ENCODE results near the gene MYBPH.

MYBPH gene

DNA sequence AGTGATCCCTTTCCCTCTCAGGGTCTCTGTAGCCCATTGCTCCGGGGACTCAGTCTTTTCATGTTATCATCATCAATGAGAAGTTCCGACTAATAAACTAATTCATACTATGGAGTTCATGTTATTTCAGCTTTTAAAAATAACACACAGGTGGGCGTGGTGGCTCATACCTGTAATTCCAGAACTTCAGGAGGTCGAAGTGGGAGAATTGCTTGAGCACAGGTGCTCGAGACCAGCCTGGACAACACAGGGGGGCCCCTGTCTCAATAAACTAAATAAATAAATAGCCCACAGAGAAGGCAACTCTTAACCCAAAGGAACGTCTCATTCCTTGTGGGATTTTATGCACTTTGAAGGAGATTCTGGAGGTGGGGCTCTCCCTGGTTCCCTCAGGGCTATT lies 14.5 kb downstream of the MYBPH start:
- POLR2A ChIA-PET: no interaction called here
- CTCF ChIA-PET: interaction anchor here (1.2 to 4.7 kb wide), 2 partner anchors 12 to 106 kb away, joined by 3 to 19 read pairs; no protein-coding TSS in a partner anchor

DNA sequence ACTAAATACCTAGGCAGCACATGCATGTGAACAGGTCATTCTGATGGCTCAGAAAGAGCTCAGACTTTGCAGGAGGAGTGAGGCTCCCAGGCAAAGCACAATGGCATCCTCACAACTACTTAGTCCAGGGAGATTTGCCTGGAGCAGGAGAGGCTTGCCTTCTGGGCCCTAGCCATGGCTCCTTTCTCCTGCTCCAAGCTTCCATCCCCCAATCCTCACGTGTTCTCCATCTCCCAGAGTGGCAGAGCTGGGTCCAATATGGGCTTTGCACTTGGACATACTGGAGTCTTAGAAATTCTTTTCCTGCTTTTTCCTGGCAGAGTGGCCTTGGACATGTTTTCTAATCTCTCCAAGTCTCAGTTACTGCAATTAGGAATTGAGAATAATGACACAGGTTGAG lies 15.8 kb downstream of the MYBPH start:
- CTCF ChIA-PET: interaction anchor here (1.4 to 2.1 kb wide), 3 partner anchors 13 to 120 kb away, joined by 3 to 7 read pairs (median 5); no protein-coding TSS in a partner anchor
- POLR2A ChIA-PET: no interaction called here
- DNase-seq (ENCODE audit: extremely low spot score): no peak
- TF ChIP-seq, protein P1, sequence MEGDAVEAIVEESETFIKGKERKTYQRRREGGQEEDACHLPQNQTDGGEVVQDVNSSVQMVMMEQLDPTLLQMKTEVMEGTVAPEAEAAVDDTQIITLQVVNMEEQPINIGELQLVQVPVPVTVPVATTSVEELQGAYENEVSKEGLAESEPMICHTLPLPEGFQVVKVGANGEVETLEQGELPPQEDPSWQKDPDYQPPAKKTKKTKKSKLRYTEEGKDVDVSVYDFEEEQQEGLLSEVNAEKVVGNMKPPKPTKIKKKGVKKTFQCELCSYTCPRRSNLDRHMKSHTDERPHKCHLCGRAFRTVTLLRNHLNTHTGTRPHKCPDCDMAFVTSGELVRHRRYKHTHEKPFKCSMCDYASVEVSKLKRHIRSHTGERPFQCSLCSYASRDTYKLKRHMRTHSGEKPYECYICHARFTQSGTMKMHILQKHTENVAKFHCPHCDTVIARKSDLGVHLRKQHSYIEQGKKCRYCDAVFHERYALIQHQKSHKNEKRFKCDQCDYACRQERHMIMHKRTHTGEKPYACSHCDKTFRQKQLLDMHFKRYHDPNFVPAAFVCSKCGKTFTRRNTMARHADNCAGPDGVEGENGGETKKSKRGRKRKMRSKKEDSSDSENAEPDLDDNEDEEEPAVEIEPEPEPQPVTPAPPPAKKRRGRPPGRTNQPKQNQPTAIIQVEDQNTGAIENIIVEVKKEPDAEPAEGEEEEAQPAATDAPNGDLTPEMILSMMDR (IDR thresholded peaks at IDR 0.05; ENCODE audit: control extremely low read depth, extremely low read depth, low read depth, missing control alignments): no peak

More for the DNA sequence above, 14.5 kb downstream of the MYBPH start:
- TF ChIP-seq, protein P1 (IDR thresholded peaks at IDR 0.05; ENCODE audit: control extremely low read depth, extremely low read depth, low read depth, missing control alignments): no peak
- DNase-seq (ENCODE audit: extremely low spot score): no peak

DNA sequence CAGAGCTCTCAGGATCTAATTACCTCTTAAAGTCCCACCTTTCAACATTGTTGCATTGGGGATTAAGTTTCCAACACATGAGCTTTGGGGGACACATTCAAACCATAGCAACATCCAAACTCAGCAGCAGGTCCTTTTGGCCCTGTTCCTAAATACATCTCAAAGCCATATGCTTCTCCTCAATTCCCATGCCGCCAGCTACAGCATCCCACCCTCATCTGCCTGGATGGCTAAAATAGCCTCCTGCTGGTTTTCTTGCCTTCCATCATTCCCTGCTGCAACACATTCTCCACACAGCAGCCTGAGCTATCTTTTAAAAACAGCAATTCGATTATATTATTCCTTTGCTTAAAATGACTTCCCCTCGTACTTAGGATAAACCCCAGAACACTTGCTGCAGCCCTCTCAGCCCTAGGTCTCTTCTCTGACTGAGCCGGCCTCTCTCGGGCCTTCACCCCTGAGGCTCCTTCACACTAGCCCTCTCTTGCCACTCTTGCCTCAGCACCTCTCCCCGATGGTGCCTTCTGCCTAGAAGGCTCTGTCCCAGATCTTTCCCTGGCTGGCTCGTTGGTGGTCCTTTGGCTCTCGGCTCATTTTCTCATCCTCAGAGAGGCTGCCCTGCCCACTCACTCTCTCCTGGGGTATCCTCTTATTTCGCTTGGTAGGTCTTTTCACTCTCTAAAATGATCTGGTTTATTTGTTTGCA lies 16.5 kb downstream of the MYBPH start:
- POLR2A ChIA-PET: no interaction called here
- no peak for DNase-seq (ENCODE audit: extremely low spot score)
- TF ChIP-seq, protein P1 (IDR thresholded peaks at IDR 0.05; ENCODE audit: control extremely low read depth, extremely low read depth, low read depth, missing control alignments): no peak
- CTCF ChIA-PET: interaction anchor here (0.8 to 2.1 kb wide), 5 partner anchors 11 to 120 kb away, joined by 3 to 7 read pairs (median 4); no protein-coding TSS in a partner anchor

DNA sequence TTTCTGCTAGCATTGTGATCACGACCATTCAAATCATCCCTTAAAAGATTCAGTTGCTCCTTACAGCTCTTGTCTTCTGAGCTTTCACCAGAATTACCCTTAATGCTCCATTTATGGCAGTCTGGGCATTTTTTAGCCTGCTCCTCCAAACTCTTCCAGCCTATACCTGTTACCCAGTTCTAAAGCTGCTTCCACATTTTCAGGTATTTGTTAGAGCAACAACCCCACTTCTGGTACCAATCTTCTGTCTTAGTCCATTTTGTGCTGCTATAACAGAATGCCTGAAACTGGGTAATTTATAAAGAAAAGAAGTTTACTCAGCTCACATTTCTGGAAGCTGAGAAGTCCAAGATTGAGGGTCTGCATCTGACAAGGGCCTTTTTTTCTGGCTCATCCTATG lies 17.2 kb downstream of the MYBPH start:
- ChIA-PET POLR2A (no interaction called here), CTCF (interaction anchor here (0.8 to 2.1 kb wide), 3 partner anchors 10 to 119 kb away, joined by 3 to 7 read pairs (median 4); no protein-coding TSS in a partner anchor)
- TF ChIP-seq, protein P1 (IDR thresholded peaks at IDR 0.05; ENCODE audit: control extremely low read depth, extremely low read depth, low read depth, missing control alignments): no peak
- no peak for DNase-seq (ENCODE audit: extremely low spot score)

DNA sequence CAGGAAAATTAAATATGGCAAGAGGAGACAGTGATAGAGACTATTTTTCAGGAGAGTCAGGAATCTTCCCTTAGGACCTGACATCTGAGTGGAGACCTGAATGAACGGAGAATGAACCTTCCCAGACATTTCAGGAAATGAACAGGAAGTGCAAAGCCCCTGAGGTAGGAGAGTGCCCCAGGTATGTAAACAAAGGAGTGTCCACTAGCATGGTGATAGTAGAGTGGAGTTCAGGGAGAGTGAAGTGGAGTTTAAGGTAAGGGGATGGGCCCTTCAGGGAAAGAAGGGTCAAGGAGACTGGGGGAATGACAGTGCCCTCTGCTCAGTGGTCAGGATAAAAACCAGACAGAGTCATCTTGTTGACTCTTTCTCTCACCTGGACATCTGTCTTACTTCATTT lies 19.3 kb downstream of the MYBPH start:
- POLR2A ChIA-PET: no interaction called here
- CTCF ChIA-PET: interaction anchor here (1.2 to 1.4 kb wide), 2 partner anchors 9 to 15 kb away, joined by 3 to 4 read pairs; no protein-coding TSS in a partner anchor
- TF ChIP-seq, protein P1 (IDR thresholded peaks at IDR 0.05; ENCODE audit: control extremely low read depth, extremely low read depth, low read depth, missing control alignments): no peak
- no peak for DNase-seq (ENCODE audit: extremely low spot score)

DNA sequence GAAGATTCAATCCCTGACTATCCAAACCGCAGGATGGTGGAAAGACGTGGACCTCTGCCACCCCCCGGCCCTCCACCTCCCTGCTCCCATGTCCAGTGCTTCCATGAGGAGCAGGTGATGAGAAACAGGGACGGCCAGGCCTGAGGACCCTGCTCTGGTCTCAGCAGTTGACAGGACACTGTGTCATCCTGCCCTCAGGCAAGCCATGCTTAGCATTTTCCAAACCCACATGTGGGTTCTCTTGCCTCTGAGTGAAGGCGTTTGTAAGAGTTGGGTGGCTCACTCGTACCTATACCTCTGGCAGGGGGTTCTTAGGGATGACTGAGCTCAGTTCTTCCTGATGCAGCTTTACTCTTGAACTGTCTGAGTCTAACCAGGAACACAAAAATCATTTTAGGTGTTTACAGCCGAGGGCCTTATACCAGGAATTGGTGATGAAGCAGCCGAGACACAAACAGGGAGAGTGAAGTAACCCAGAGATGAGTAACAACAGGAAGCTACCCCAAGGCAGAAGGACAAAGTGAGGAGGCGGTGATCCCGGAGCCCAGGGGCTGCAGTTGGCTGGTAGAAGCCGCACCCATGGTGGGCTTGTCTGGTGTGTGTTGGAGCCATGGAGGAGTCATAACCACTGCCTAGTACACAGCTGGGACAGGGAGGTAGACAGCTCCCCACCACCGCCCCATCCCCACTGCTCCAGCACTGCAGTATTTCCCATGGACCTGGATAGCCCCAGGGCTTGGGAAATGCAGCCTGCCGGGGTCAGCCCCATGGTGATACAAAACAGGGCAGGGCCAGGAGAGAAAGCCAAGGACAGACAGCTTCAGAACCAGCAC lies 21.4 kb downstream of the MYBPH start:
- CTCF ChIA-PET: interaction anchor here (1.2 to 4.2 kb wide), 2 partner anchors 18 to 63 kb away, joined by 4 to 15 read pairs; no protein-coding TSS in a partner anchor
- TF ChIP-seq, protein P1 (IDR thresholded peaks at IDR 0.05; ENCODE audit: control extremely low read depth, extremely low read depth, low read depth, missing control alignments): no peak
- POLR2A ChIA-PET: no interaction called here
- DNase-seq (ENCODE audit: extremely low spot score): no peak
